Gastroesophageal sphincter (tissue), 2 donors: ENCODE data around the gene CLEC4C.

Experiments
- POLR2A ChIP-seq, 2 donors: fragments of 450-650 bp; IDR thresholded peaks; one replicate each; pipeline ENCODE4 v1.6.1; 2017; ENCODE audit warnings: antibody characterized with exemption in 2 of 2, mild to moderate bottlenecking in 2 of 2, moderate library complexity in 1 of 2
- POLR2AphosphoS5 ChIP-seq: sonication (generic); formaldehyde crosslinking; IDR thresholded peaks from one replicate; pipeline ENCODE4 v1.6.1; 2017; ENCODE audit warnings: antibody characterized with exemption

DNA sequence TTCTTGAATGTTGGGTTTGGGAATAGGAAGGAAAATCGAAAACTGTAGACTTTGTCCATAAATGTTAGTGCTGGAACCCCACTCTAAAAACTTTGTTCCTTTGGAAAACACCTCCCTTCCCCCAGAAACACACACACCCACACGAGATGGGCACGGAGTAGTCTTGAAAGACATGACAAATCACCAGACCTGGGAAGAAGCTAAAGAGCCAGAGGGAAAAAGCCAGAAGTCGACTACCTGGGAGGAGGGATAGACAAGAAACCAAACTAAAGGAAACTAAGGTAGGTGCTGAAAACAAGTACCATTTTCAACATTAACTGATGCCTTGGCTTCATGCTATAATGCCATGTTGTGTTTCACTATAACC lies 41.1 kb upstream of the CLEC4C start:
- TF ChIP-seq POLR2A (IDR thresholded peaks at IDR 0.05) (no peak), POLR2AphosphoS5 (no peak)
